HG02852 (cell line): Measurements from ENCODE around the gene PSMB9.

Experiments used
- ATAC-seq: cut with Tn5 transposase; IDR thresholded peaks from one replicate; pipeline ENCODE4 v1.9.1; 2021; ENCODE audit warnings: mild to moderate bottlenecking, moderate library complexity; ENCODE audit not compliant: unreplicated experiment

Gene PSMB9

DNA sequence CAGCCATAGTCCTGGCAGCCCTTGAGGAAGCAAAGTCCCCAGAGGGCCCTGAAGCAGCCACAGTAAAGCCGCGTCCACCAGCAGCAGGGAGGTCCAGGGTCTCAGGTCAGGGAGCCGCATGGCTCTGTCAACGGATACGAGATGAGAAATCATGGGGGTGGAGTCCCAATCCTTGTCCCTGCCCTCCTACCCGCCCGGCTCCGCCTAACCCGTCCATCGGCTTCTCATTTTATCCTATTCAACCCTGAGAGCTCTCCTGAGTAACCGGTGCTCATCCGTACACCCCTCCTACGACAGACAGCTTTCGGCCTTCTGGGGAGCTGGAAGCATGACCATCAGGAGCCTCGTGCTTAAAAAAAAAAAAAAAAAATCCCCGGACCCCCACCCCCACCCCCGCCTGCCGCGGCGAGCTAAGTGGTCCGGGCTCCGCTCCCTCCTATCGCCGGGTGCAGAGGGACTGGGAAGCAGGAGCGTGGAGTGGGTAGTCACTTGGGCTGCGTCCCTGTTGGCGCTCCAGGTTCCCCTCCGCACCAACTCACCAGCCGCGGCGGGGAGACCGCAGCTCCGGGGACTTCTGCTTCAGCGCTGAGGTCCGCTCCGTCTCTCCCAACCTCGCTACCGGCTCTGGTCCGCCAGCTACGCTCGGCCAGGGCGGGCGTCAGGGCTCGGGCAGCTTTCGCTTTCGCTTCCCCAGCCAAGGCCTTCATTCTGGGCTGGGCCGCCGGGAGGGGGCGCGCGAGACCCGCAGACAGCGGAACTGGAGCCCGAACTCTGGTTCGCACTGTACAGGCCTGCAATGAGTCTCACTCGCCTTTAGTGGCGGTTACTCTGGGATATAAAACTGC, 15.7 kb upstream of the PSMB9 start, which contains the start of gene TAP2:
Gene TAP2, minus strand, starts transcription at position 626 of the 845 bp plus-strand sequence. Its CDS starts 506 bp downstream, at position 120.
- peak; percentile 76 for ATAC-seq

DNA sequence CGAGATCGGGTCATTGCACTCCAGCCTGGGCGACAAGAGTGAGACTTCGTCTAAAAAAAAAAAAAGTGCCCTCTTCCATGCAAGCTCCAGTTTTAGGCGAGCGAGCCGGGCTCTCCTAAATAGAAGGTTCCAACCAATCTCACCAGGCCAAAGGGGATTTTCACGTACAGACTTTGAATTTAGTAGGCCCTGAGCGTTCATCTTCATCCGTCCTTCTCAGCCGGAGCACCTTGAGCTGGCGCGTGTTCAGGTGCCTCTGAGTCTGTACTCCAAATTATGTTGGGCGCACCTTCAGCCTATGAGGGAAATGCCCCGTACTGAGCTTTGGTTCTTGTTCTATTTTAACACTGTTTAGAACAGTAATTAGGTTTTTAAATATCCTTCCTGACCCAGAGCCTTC, 14.6 kb upstream of the PSMB9 start:
- ATAC-seq, result no peak

DNA sequence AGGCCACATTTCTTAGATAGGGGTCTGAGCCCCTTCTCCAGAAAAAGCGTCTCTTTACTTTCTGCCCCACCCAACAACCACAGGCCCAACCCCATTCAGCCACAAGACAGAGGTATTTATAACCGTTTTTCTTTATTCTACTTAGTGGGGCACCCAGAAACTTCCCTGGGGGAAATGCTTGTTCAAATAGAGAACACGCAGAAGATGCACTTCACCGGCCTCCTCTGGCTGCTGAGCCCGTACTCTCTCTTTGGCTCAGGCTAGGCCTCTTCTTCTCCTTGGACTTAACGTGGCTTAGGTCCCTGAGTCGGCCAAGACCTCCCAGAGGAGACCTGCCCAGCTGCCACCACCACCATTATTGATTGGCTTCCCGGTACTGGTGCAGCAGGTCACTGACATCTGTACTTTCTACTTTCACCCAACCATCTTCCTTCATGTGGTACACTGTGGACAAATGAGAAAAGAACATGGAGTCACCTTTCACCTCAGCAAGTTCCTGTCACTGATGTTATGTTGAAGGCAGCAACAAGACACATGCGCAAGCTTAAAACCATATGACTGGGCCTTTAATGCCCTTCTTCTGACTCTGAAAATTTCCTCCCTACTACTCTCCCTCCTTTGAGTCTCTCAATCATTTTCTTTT, 13.3 kb upstream of the PSMB9 start:
- no peak for ATAC-seq

DNA sequence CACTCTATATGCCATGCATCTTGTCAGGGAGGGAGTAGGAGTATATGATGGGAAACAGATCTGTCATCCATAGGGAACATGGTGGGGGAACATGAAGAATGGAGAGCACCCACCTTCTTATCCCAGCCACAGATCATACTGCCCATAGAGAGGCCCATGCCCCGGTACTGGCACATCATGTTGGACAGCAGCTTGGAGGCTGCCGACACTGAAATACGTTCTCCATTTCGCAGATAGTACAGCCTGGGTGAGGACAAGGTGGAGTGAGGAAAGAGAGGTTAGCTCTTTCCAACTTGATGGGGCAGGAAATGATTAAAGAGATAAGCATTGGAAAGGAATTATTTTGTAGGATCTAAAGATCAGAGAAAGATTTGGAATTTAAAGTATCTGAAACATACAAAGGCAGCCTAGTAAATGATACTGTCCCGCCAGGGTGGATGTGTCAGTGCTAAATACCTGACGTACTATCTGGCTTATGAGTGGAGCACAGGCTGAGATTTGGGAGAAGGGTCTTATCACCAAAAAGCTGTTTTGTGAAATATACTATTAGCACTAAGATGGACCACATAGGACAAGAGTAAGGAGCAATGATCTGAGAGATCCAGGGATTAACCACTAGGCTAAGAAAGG, 11.9 kb upstream of the PSMB9 start:
- no peak for ATAC-seq

DNA sequence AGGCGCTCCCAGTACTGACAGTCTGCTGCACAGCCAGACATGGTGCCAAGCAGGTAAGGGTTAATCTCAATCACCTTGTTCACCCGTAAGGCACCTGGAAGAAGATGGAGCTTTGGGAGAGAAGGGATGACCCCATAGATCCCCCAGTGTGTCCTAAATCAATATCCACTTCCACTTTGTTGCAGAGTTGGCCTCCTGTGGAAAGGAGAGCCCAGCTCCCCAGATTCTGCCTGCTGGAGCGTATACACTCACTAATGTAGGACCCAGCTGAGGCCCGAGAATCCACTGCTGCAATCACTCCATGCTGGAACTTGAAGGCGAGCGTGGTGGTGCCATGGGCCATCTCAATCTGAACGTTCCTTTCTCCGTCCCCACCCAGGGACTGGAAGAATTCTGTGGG, 11.3 kb upstream of the PSMB9 start:
- ATAC-seq, result no peak

DNA sequence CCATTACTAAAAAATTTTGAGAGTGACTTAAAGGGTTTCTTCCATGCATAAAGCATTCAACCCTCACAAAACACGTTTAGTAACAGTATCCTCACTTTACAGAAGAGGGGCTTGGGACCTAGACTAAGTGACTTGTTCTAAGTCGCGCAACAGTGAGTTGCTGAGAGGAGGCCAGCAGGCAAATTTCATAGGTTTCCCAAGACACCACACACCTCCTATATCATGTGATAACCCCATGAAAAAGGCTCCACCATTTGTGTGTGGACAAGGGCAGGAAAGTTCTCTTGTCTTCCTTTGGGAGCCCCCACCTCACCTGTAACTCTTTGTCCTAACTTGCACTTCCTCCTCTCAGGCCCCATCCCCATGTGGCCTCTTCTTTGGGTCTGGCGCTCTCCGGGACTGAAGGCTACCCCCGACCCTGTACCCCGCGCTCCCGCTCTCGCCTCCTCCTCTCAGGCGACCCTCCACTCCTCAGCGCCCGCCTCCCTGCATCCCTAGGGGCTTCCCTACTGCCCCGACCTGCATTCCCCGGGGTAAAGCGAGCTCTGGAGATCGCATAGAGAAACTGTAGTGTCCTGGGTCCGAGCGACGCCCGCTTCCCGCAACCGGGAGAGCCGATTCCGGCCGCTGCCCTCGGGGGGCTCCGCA, 10.5 kb upstream of the PSMB9 start:
- no peak for ATAC-seq

DNA sequence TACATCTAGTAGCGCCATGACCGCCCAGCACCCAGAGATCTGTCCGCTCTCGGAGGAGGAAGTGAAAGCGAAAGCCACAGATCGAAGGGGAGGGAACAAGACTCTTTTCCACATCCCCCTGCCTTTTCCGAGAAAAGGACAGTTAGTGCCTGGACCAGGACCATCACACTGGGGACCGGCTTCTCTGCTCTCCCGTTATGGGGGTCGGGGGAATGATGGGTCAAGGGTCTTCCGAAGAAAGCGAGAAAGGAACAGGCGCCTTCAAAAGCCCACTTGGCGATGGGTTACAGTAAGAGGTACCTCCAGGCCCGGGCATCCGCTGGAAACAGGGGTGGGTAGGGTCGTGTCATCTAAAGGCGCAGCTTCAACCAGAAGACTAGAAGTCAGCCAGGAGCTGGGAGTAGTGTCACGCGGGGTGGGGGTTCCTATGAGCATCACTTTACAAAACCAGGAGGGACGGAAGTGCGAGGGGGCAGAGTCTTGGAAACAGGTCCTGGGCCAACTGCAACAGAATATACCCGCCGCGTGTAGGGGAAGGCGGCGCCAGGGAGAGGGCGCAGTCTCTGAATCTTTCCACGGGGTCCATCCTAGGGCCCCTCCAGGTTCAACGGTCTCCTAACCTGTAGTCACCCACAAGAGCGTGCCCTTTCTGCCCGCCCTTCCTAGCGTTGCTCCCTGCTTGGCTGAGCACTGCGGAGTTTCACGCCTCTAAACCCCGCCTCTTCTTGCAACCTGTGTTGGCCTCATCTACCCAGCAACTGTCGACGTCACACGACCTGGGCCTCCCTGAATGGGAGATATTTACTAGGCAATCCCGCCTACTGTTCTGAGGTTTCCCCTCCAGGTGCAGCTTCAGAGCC, 9.8 kb upstream of the PSMB9 start, which contains the start of gene PSMB8:
Gene PSMB8, minus strand, starts transcription at position 69 of the 860 bp plus-strand sequence. Its CDS starts 51 bp downstream, at position 18.
- peak; percentile 65 for ATAC-seq

DNA sequence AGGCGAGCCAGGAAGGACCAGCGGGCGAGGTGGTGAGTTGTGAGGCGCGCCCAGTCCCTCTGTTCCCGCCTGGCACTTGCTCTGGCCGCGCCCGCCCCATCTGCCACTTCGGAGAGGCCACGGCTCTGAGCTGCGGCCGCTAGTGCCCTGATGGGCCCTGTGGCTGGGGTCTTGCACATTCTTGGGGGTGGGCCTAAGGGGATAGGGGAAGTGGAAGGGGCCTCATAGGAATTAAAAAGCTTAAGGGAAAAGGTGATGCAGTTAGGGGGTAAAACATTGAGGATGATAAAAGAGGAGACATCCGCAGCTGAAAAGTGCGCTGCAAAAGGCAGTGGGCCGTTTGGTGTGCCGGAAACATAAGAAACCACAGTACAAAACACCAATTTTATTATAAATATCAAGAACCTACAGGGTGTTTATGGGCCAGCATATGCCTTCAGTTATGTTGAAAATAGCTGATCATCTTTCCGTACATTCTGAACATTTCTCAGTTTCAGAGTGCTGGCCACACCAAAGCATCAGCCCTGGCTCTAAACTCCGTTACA, 9.1 kb upstream of the PSMB9 start:
- ATAC-seq, result no peak

DNA sequence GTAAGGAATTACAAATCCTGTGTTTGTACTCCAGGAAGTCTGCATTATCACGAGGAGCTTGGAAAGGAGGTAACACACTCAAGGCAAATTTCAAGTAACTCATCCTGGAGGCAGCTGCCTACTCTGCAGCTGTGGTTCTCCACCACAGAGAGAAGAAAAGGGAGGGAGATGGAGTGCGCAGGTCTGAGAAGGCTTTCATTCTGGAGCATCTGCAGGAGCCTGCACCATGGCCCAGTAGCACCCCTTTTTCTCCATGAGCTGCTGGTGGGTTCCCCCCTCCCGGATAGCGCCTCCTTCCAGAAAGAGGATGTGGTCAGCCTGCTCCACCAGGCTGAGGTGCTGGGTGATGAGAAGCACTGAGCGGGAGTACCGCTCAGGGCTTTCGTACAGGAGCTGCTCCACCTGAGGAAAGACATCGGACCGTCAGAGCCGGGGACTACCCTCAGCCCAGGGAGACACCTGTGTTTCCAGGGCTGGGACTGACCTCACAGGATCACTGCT, 8.6 kb upstream of the PSMB9 start:
- no peak for ATAC-seq

DNA sequence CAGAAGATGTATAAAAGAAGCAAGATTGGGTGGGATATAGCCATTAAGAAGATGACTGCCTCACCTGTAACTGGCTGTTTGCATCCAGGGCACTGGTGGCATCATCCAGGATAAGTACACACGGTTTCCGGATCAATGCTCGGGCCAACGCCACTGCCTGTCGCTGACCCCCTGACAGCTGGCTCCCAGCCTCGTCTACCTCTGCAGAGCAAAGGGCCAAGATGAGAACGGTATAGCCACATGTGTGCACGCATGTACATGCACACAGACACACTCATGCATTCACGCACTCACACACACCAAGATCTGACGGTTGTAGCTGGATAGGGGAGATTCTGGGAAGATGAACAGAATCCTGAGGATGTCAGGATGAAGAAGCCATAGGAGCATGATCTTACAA, 7.0 kb upstream of the PSMB9 start:
- no peak for ATAC-seq

DNA sequence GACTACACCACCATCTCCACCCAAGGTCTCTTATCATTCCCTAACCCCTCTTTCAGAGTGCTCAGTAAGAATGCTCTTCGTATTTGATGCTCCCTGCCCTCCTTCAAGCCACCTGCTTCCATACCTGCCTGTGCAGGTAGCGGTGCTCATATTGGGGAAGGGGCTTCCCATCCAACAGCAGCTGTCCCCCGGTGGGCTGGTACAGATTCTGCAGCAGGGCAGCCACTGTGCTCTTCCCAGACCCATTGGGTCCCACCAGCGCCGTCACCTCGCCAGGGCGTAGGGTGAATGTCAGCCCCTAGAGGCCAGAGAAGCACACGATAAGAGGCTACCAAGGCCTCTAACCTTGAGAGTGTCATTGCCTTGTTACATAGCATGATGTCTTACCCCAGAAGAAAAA, 6.2 kb upstream of the PSMB9 start:
- no peak for ATAC-seq

DNA sequence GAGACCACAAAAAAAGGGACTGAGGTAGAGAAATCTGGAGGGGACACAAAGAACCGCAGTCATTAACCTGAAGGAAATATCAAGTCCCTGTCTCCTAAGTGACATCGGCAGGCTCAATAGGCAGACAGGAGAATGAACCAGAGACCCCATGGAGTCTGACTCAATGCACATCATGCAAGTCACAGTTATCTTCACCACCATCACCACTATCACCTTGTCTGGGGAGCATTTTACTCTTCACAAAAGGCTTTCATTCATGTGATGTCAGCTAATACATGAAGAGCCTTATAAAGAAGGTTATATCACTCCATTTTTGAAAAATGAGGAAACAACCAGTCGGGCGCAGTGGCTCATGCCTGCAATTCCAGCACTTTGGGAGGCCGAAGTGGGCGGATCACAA, 4.9 kb upstream of the PSMB9 start:
- no peak for ATAC-seq

DNA sequence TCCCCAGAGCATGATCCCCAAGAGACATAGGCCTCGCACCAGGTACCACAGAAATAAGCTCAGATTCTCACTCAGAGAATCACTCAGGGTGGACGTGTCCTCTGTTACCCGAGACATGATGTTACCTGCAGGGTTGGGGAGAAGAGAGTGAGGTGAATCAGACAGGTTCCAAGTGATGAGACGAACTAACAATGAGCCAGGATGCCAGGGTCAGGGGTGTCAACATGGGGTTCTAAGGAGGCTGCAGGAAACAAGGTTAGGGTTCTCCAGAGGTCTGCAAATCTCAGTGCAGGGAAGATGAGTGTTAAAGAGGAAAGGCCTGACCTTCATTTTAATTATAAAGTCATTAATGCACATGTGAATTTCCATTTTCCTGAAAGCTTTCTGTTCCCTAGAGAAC, 3.0 kb upstream of the PSMB9 start:
- no peak for ATAC-seq

DNA sequence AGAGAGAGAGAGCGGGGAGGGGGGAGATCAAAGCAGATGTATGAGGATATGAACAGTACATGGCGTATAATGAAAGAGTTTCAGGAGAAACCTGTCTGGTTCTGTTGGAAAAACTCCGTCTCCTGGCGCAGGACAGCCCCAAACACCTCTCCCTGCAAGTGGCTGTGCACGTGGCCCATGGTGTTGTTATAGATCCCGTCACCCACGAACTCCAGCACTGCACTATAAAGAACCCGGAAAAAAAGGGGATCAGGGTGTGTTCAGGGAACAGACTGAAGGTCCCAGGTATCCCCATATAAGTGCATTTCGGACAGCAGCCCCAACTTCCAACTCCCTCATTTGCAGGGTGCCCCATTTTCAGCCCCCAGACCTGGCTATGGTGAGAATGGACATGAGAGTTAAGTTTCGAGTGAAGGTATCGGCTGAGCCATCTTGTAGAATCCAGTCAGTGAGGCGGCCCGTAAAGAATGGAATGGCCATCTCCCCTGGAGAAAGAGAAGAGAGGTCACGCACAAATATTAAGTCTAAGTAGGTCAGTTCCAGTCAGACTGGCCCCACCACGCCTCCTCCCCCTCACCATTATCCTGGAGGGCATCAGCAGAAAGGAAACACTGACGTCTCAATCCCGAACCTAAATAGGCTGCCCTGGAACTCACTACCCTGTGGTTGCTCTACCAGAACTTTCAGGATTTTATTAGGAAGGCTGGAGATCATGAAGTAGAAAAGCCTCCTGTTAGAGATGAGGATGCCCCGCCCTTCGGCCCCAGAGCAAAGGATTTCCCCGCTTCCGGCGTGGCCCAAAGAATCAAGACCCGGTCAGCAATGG, 1.8 kb upstream of the PSMB9 start:
- ATAC-seq, result no peak

DNA sequence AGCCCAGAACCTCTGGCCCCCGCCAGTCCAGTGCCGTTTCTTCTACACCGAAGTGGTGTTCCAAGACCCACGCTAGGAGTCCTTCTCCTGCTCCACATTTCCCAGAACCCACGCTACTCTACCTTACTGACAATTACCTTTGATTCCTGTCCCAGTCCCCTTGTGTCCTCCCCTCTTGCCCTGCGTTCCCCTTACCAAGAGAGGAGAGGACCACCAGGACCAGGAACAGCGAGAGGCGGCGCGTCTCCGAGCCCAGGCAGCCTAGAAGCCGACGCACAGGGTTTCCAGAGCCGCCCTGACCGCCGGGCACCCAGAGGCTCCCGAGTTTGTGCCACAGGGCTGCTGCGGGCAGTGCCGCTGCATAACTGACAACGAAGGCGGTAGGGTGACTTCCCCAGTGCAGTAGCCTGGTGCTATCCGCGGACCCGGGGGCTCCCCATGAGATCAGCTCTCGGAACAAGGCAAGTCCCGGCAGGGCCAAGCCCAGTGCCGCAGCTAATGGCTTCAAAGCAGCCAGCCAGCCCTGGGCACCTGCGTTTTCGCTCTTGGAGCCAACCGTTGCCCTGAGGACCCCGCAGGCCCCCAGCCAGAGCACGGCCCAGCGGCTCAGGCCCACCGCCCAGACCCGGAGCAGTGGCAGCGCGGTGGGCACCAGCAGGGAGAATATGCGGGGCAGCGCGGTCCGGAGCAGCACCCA, 1.0 kb upstream of the PSMB9 start:
- peak; percentile 12 for ATAC-seq

DNA sequence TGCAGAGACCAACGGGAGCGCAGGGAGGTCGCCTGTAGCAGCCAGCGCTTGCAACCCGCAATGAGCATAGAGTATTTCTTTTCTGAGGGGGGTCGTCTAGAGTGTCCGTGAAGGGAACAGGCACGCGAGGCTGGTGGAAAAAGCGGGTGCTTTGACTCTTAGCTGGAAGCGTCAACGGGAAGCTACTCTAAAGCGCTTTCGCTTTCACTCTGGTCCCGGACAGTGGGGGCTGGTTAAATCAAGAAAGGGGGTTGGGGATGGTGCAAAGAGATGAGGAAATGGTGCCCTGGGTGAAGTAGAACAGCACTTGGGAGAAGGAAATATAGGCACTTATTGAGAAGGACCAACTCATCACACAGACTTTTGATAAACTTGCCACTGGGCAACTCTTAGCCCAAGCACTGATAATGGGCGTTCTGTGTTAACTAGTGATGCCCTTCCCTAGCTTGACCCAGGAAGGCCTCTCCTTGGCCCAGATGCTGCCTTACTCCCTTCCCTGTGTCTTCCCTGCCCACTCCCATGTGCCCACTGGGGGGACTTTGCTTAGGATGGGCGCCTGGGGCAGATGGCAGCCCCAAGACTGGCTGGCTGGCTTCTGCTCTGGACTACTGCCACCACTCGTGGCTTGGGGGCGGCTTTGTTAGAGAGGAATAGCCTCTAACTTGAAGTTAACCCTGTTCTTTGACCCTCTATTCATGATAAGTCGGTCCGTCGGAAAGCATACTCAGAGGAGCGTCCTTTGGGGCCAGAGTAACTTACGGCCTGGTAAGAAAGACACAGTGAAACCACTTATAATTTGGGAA, 585 bp downstream of the PSMB9 start:
- peak; percentile 14 for ATAC-seq

DNA sequence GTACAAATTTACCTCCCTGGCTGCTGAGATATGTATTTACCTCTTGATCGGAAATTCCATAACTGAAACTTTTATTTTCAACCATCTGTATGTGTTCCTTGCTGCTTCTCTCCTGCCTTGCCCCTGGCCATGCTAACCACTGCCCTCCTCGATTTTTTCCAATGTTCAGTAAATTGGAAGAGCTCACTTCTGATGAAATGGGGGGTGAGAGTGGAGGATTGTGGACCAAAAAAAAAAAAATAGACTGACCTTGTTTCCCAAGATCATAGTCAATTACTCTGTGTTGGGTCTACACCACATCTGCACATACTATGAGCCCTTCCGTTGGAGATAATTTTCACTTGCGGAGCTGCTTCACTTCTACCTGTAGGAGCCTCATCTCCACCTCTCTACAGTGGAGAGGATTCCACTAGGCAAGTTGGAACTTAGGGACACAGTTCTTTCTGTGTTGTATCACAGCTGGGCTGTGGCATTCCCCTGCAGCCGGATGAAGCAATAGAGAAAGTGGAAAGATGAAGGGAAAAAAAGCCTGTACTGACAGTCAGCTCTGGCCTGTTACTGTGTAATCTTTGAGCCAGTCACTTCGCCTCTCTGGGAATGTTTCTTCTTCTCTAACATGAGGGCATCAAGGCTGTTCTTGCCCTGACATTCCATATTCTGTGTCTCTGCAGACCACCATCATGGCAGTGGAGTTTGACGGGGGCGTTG, 1.6 kb downstream of the PSMB9 start:
- no peak for ATAC-seq
